HCT116 (cell line): ENCODE measurements around the gene BOLA3. TPM values are rescaled to one million over a fixed set of nuclear protein-coding genes. Genes with fewer than 3 reads are reported as not detected.

Source experiments
- ATAC-seq: fragments of 200-7000 bp; cut with Tn5 transposase; 2 replicates; pipeline ENCODE4 v1.9.1; 2020; ENCODE audit warnings: mild to moderate bottlenecking, moderate library complexity
- BruUV-seq: library from RNA; stranded (reverse); fragments of 400-500 nt; replicated peaks from 2 replicates; lab custom pipeline; 2021; lab: Mats Ljungman, UMichigan
- CTCF ChIA-PET: fragments of 300-600 bp; sonication (Branson Sonifier 250); formaldehyde crosslinking; loops from one replicate; lab custom pipeline; 2021; ENCODE audit warnings: antibody characterized with exemption; lab: Charles Lee
- POLR2A ChIA-PET: fragments of 300-600, 350-600 bp; sonication (Branson Sonifier 250); formaldehyde crosslinking; loops from one replicate; lab custom pipeline; 2021; ENCODE audit warnings: antibody characterized with exemption; lab: Charles Lee
- RAD21 ChIA-PET, 2 experiments: fragments of 300-600 bp; sonication (Branson Sonifier 250); formaldehyde crosslinking; loops; one replicate each; lab custom pipeline; 2023; ENCODE audit warnings: low total read pairs in 2 of 2; ENCODE audit not compliant: uncharacterized antibody in 2 of 2, unreplicated experiment in 2 of 2, low non-redundant PET in 1 of 2; lab: Charles Lee
- DNase-seq: peaks from one replicate; pipeline ENCODE4 v3.0.0-alpha.2; 2010; ENCODE audit warnings: low read depth, low spot score
- H2AFZ ChIP-seq: fragments of 200-600 bp; shearing (Covaris generic), sonication (generic); 2 replicates; pipeline ENCODE4 v1.6.1; 2017; ENCODE audit warnings: low read depth, mixed run types, mixed read lengths, antibody characterized with exemption, low read length; ENCODE audit not compliant: poor library complexity, severe bottlenecking
- H3K27ac ChIP-seq: 2 replicates; pipeline ENCODE4 v1.5.1; 2012; ENCODE audit warnings: low read depth, low read length
- H3K27me3 ChIP-seq: fragments of 200-600 bp; sonication (generic); 2 replicates; pipeline ENCODE4 v1.6.1; 2016; ENCODE audit warnings: mixed run types, low read length, mixed read lengths; ENCODE audit not compliant: insufficient read depth
- H3K36me3 ChIP-seq, 2 experiments: fragments of 200-500 bp in 1 of 2; fragments of 200-600 bp in 1 of 2; sonication (Bioruptor generic) in 1 of 2; sonication (generic) in 1 of 2; 2 replicates each; pipeline versions ENCODE4 v1.5.1 to v1.6.1; 2014 to 2016; ENCODE audit warnings: low read length in 2 of 2, inconsistent platforms in 1 of 2, mixed read lengths in 1 of 2, mixed run types in 1 of 2; ENCODE audit not compliant: insufficient read depth in 2 of 2, control insufficient read depth in 1 of 2
- H3K4me1 ChIP-seq, 2 experiments: fragments of 200-600 bp in 1 of 2; sonication (generic) in 1 of 2; 2 replicates each; pipeline versions ENCODE4 v1.5.1 to v1.6.1; 2012 to 2017; ENCODE audit warnings: low read length in 2 of 2, inconsistent platforms in 1 of 2, mild to moderate bottlenecking in 1 of 2, mixed read lengths in 1 of 2, mixed run types in 1 of 2, moderate library complexity in 1 of 2; ENCODE audit not compliant: insufficient read depth in 2 of 2, control insufficient read depth in 1 of 2
- H3K4me2 ChIP-seq: fragments of 200-600 bp; sonication (generic); 2 replicates; pipeline ENCODE4 v1.6.1; 2017; ENCODE audit warnings: mixed run types, low read length, mixed read lengths
- H3K4me3 ChIP-seq, 2 experiments: fragments of 200-600 bp in 1 of 2; sonication (generic) in 1 of 2; replicated peaks in 1 of 2; 2 replicates each; pipeline ENCODE4 v1.5.1; 2011 to 2016; ENCODE audit warnings: low read length in 2 of 2, control low read depth in 1 of 2, low read depth in 1 of 2, mild to moderate bottlenecking in 1 of 2, mixed read lengths in 1 of 2, mixed run types in 1 of 2
- H3K79me2 ChIP-seq: fragments of 200-600 bp; sonication (generic); 2 replicates; pipeline ENCODE4 v1.6.1; 2017; ENCODE audit warnings: mild to moderate bottlenecking, mixed run types, low read length, moderate library complexity, mixed read lengths; ENCODE audit not compliant: insufficient read depth
- H3K9ac ChIP-seq: fragments of 200-600 bp; sonication (generic); 2 replicates; pipeline ENCODE4 v1.6.1; 2016; ENCODE audit warnings: low read length, mixed read lengths
- H3K9me2 ChIP-seq: fragments of 200-600 bp; sonication (generic), shearing (Covaris generic); 2 replicates; pipeline ENCODE4 v1.6.1; 2017; ENCODE audit warnings: mixed run types, mild to moderate bottlenecking, moderate library complexity; ENCODE audit not compliant: insufficient read depth
- H3K9me3 ChIP-seq, 2 experiments: fragments of 200-500 bp in 1 of 2; fragments of 200-600 bp in 1 of 2; sonication (Bioruptor generic) in 1 of 2; sonication (generic) in 1 of 2; 2 replicates each; pipeline ENCODE4 v1.6.1; 2014 to 2017; ENCODE audit warnings: low read length in 2 of 2, mixed read lengths in 2 of 2, inconsistent platforms in 1 of 2, low read depth in 1 of 2, mild to moderate bottlenecking in 1 of 2, mixed run types in 1 of 2, moderate library complexity in 1 of 2; ENCODE audit not compliant: control insufficient read depth in 1 of 2, insufficient read depth in 1 of 2
- H4K20me1 ChIP-seq: fragments of 200-600 bp; sonication (generic), shearing (Covaris generic); 2 replicates; pipeline ENCODE4 v1.6.1; 2017; ENCODE audit warnings: mixed run types, mild to moderate bottlenecking, moderate library complexity; ENCODE audit not compliant: insufficient read depth
- CBX3 ChIP-seq: IDR thresholded peaks from 2 replicates; pipeline ENCODE4 v1.6.1; 2012; ENCODE audit warnings: low read depth
- CEBPB ChIP-seq: IDR thresholded peaks from 2 replicates; pipeline ENCODE4 v1.6.1; 2012; ENCODE audit warnings: low read depth
- EGR1 ChIP-seq: IDR thresholded peaks from 2 replicates; pipeline ENCODE4 v1.6.1; 2012; ENCODE audit warnings: low read depth
- EZH2 ChIP-seq: fragments of 200-600 bp; sonication (generic); IDR thresholded peaks from 2 replicates; pipeline ENCODE4 v1.6.1; 2017; ENCODE audit warnings: antibody characterized with exemption, mixed run types
- EZH2phosphoT487 ChIP-seq: fragments of 200-600 bp; IDR thresholded peaks from 2 replicates; pipeline ENCODE4 v1.6.1; 2018; ENCODE audit warnings: antibody characterized with exemption, borderline replicate concordance
- FOSL1 ChIP-seq: IDR thresholded peaks from 2 replicates; pipeline ENCODE4 v1.6.1; 2012; ENCODE audit warnings: low read depth
- JUND ChIP-seq: IDR thresholded peaks from 2 replicates; pipeline ENCODE4 v1.6.1; 2012
- POLR2AphosphoS5 ChIP-seq: IDR thresholded peaks from 2 replicates; pipeline ENCODE4 v1.6.1; 2011; ENCODE audit warnings: mild to moderate bottlenecking, low read depth, low read length, moderate library complexity
- RAD21 ChIP-seq: IDR thresholded peaks from 2 replicates; pipeline ENCODE4 v1.6.1; 2012; ENCODE audit warnings: low read depth, mild to moderate bottlenecking
- SIN3A ChIP-seq: IDR thresholded peaks from 2 replicates; pipeline ENCODE4 v1.6.1; 2012; ENCODE audit warnings: low read depth
- SP1 ChIP-seq: IDR thresholded peaks from 2 replicates; pipeline ENCODE4 v1.6.1; 2012; ENCODE audit warnings: low read depth
- SRF ChIP-seq: IDR thresholded peaks from 2 replicates; pipeline ENCODE4 v1.6.1; 2012; ENCODE audit warnings: low read depth
- TCF7L2 ChIP-seq: IDR thresholded peaks from 2 replicates; pipeline ENCODE4 v1.7.0; 2011; ENCODE audit warnings: borderline replicate concordance, inconsistent platforms; ENCODE audit not compliant: insufficient read depth, insufficient read length; ENCODE audit errors: extremely low read depth
- YY1 ChIP-seq: IDR thresholded peaks from 2 replicates; pipeline ENCODE4 v1.6.1; 2011; ENCODE audit warnings: low read length, low read depth, moderate library complexity, mild to moderate bottlenecking; ENCODE audit not compliant: insufficient replicate concordance; ENCODE audit errors: extremely low read depth
- ZFX ChIP-seq: fragments of 450-650 bp; IDR thresholded peaks from 2 replicates; pipeline ENCODE4 v1.6.1; 2017
- ZNF274 ChIP-seq: fragments of 200-500 bp; sonication (Bioruptor generic); IDR thresholded peaks from 2 replicates; pipeline ENCODE4 v1.6.1; 2014; ENCODE audit warnings: mild to moderate bottlenecking, low read depth, low read length, inconsistent platforms
- intact Hi-C: fragments of 100-400 bp; cut with micrococcal nuclease; formaldehyde crosslinking; loops from 2 replicates; pipeline ENCODE4 v1.10.0; 2022
- total RNA-seq: library from RNA; stranded (reverse); gene quantifications from one replicate; pipeline ENCODE4 v1.2.1, GENCODE V29; 2021; ENCODE audit not compliant: unreplicated experiment
- TF ChIP-seq, protein P1 (sequence below): IDR thresholded peaks from 2 replicates; pipeline ENCODE4 v1.6.1; 2012
- TF ChIP-seq, protein P2 (sequence below): IDR thresholded peaks from 2 replicates; pipeline ENCODE4 v1.6.1; 2012
- TF ChIP-seq, protein P3 (sequence below): IDR thresholded peaks from 2 replicates; pipeline ENCODE4 v1.6.1; 2012; ENCODE audit warnings: low read depth

Gene BOLA3
- total RNA-seq, 1 experiment from 2014 or later: 62.9 TPM

DNA sequence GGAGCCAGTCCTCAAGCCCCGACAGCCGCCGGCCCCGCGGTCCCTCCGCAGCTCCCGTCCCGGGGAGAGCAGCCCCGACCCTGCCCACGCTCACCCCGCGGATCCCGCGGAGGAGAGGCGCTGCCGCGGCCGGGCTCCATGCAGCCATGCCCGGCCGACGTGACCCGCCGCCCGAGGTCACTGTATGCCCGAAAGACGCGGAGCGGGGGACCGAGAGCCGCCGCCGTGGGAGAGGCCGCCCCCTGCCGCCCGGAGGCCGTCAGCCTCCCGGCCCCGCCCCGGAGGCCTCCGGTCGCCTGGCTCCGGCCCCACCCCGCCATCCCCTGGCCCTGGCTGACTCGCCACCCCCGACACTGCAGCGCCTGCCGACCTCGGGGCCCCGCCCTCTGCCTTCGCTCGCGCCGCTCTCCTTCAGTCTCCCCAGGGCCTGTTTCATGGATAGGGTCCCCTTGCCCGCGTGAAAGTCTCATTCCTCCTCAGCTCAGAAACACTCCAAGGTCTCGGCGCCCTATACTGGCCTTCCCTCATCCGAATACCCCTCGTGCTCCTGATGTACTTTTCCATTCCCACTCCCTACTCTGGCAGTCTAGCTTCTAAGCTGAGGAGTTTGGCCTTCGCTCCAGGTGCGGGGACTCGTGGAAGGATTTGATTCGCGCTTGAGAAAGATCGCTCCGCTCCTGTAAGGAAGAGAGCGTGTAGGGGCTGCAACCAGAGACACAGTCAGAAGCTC lies at the start of gene BOLA3 (continued):
- TF ChIP-seq POLR2AphosphoS5 (peak; percentile 96), RAD21 (peak; percentile 59), TCF7L2 (no peak), CEBPB (no peak), SRF (no peak; the same call in 1 of the 2 replicates), YY1 (peak; percentile 91), CBX3 (peak; percentile 78)
- TF ChIP-seq, protein P1, sequence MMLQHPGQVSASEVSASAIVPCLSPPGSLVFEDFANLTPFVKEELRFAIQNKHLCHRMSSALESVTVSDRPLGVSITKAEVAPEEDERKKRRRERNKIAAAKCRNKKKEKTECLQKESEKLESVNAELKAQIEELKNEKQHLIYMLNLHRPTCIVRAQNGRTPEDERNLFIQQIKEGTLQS: no peak

DNA sequence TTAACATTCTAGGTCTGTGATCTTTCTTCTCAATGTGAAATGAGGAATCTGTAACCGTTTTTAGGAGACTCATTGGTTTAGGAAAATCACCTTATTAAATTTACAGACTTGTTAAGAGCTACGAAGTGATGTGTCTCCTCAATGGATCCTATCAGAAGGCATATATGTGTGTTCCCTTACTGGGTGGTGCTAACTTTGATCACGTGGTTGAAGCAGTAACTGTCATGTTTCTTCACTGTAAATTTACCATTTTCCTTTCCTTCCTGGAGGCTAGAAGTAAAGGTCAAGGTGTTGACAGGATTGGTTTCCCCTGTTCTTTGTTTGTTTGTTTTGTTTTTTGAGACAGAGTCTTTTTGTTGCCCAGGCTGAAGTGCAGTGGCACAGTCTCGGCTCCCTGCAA lies 49.3 kb upstream of the BOLA3 start:
- H2AFZ ChIP-seq: peak overlapping the region; percentile 36
- peaks cover 21% of the 10 kb centered on the region; the same call in 1 of the 2 replicates for H4K20me1 ChIP-seq
- no TSS peak for BruUV-seq
- no peak overlapping the region for H3K4me3 ChIP-seq
- H3K4me2 ChIP-seq: no peak overlapping the region
- peaks cover 17 to 19% of the 10 kb centered on the region in 2 experiments; a peak in 3 of 4 replicates for H3K4me1 ChIP-seq
- H3K27ac ChIP-seq: no peak overlapping the region
- no peaks in the 10 kb centered on the region for H3K9me2 ChIP-seq
- no peak overlapping the region for H3K9ac ChIP-seq
- CTCF ChIA-PET: no interaction called here
- H3K27me3 ChIP-seq: no peaks in the 10 kb centered on the region
- intact Hi-C loops: no loop called here
- peaks cover 0 to 5% of the 10 kb centered on the region in 2 experiments; a peak in 1 of 4 replicates for H3K36me3 ChIP-seq
- H3K79me2 ChIP-seq: peaks cover 36% of the 10 kb centered on the region
- ATAC-seq (no peak), DNase-seq (no peak)
- POLR2A ChIA-PET: no interaction called here
- RAD21 ChIA-PET: no interaction called here
- H3K9me3 ChIP-seq: no peaks in the 10 kb centered on the region
- TF ChIP-seq, protein P2, sequence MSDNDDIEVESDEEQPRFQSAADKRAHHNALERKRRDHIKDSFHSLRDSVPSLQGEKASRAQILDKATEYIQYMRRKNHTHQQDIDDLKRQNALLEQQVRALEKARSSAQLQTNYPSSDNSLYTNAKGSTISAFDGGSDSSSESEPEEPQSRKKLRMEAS: no peak
- TF ChIP-seq EZH2phosphoT487 (no peak), TCF7L2 (no peak), FOSL1 (no peak), SRF (no peak), SP1 (no peak), CEBPB (no peak), EZH2 (no peak), EGR1 (no peak), SIN3A (no peak), ZFX (no peak), CBX3 (no peak), YY1 (no peak), ZNF274 (no peak), JUND (no peak)
- TF ChIP-seq, protein P1: no peak
- TF ChIP-seq, protein P3, sequence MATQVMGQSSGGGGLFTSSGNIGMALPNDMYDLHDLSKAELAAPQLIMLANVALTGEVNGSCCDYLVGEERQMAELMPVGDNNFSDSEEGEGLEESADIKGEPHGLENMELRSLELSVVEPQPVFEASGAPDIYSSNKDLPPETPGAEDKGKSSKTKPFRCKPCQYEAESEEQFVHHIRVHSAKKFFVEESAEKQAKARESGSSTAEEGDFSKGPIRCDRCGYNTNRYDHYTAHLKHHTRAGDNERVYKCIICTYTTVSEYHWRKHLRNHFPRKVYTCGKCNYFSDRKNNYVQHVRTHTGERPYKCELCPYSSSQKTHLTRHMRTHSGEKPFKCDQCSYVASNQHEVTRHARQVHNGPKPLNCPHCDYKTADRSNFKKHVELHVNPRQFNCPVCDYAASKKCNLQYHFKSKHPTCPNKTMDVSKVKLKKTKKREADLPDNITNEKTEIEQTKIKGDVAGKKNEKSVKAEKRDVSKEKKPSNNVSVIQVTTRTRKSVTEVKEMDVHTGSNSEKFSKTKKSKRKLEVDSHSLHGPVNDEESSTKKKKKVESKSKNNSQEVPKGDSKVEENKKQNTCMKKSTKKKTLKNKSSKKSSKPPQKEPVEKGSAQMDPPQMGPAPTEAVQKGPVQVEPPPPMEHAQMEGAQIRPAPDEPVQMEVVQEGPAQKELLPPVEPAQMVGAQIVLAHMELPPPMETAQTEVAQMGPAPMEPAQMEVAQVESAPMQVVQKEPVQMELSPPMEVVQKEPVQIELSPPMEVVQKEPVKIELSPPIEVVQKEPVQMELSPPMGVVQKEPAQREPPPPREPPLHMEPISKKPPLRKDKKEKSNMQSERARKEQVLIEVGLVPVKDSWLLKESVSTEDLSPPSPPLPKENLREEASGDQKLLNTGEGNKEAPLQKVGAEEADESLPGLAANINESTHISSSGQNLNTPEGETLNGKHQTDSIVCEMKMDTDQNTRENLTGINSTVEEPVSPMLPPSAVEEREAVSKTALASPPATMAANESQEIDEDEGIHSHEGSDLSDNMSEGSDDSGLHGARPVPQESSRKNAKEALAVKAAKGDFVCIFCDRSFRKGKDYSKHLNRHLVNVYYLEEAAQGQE: no peak
